HEK293 (cell line): ENCODE data around the gene GIPC2.
A peak's percentile ranks its signal among the peaks of the same experiment; 100 is the strongest.

ENCODE experiments used
- CTCF ChIA-PET: fragments of 350-600 bp; formaldehyde crosslinking; extraction: SDS; loops from one replicate; lab custom pipeline; 2021; ENCODE audit warnings: antibody characterized with exemption; lab: Yijun Ruan, JAX
- POLR2A ChIA-PET: fragments of 300-600 bp; formaldehyde crosslinking; extraction: SDS; loops from one replicate; lab custom pipeline; 2020; ENCODE audit warnings: antibody characterized with exemption, inconsistent platforms; lab: Yijun Ruan, JAX
- H3K27ac ChIP-seq: fragments of 200-500 bp; sonication (Bioruptor generic); 2 replicates; pipeline ENCODE4 v1.5.1; 2014; ENCODE audit warnings: low read depth, low read length, control low read depth, inconsistent platforms; ENCODE audit errors: extremely low read depth
- H3K36me3 ChIP-seq, 2 experiments: fragments of 200-500 bp in 1 of 2; sonication (Bioruptor generic) in 1 of 2; 1 replicate in 1 of 2; 2 replicates in 1 of 2; pipeline ENCODE4 v1.5.1; 2014 to 2017; ENCODE audit warnings: inconsistent platforms in 2 of 2, low read length in 2 of 2; ENCODE audit not compliant: control insufficient read depth in 2 of 2, insufficient read depth in 1 of 2
- H3K4me1 ChIP-seq: fragments of 200-500 bp; sonication (Bioruptor generic); 2 replicates; pipeline ENCODE4 v1.5.1; 2014; ENCODE audit warnings: mild to moderate bottlenecking, low read length, inconsistent platforms; ENCODE audit not compliant: control insufficient read depth, insufficient read depth
- H3K4me3 ChIP-seq: 2 replicates; pipeline ENCODE4 v1.5.1; 2011; ENCODE audit warnings: low read depth, mild to moderate bottlenecking, control low read depth, low read length, moderate library complexity
- H3K9me3 ChIP-seq: fragments of 200-500 bp; sonication (Bioruptor generic); 2 replicates; pipeline ENCODE4 v1.5.1; 2014; ENCODE audit warnings: low read depth, low read length, inconsistent platforms; ENCODE audit not compliant: control insufficient read depth, insufficient read depth
- GLI4 ChIP-seq: fragments of 450-650 bp; formaldehyde crosslinking; IDR thresholded peaks from 2 replicates; pipeline ENCODE4 v1.5.1; 2016; ENCODE audit warnings: missing biosample characterization, missing genetic modification characterization
- ZBTB1 ChIP-seq: fragments of 450-650 bp; formaldehyde crosslinking; IDR thresholded peaks from 2 replicates; pipeline ENCODE4 v1.5.1; 2016; ENCODE audit warnings: missing biosample characterization, missing genetic modification characterization
- ZIC2 ChIP-seq: fragments of 450-650 bp; formaldehyde crosslinking; IDR thresholded peaks from 2 replicates; pipeline ENCODE4 v1.5.1; 2016; ENCODE audit warnings: missing biosample characterization, missing genetic modification characterization
- ZNF10 ChIP-seq: fragments of 450-650 bp; formaldehyde crosslinking; IDR thresholded peaks from 2 replicates; pipeline ENCODE4 v1.5.1; 2017; ENCODE audit warnings: missing biosample characterization, missing genetic modification characterization
- ZNF114 ChIP-seq: fragments of 450-650 bp; formaldehyde crosslinking; IDR thresholded peaks from 2 replicates; pipeline ENCODE4 v1.5.0; 2017; ENCODE audit warnings: missing biosample characterization, missing genetic modification characterization
- ZNF214 ChIP-seq: fragments of 450-650 bp; formaldehyde crosslinking; IDR thresholded peaks from 2 replicates; pipeline ENCODE4 v1.5.1; 2017; ENCODE audit warnings: missing biosample characterization, mild to moderate bottlenecking, missing genetic modification characterization, borderline replicate concordance
- ZNF292 ChIP-seq: fragments of 450-650 bp; formaldehyde crosslinking; IDR thresholded peaks from 2 replicates; pipeline ENCODE4 v1.5.1; 2016; ENCODE audit warnings: low read depth, missing biosample characterization, missing genetic modification characterization, borderline replicate concordance
- ZNF354C ChIP-seq: fragments of 450-650 bp; formaldehyde crosslinking; IDR thresholded peaks from 2 replicates; pipeline ENCODE4 v1.5.1; 2016; ENCODE audit warnings: missing biosample characterization, missing genetic modification characterization, low read depth, borderline replicate concordance
- ZNF501 ChIP-seq: fragments of 450-650 bp; formaldehyde crosslinking; IDR thresholded peaks from 2 replicates; pipeline ENCODE4 v1.5.1; 2016; ENCODE audit warnings: missing biosample characterization, missing genetic modification characterization
- ZNF555 ChIP-seq: fragments of 450-650 bp; formaldehyde crosslinking; conservative IDR thresholded peaks from 2 replicates; pipeline ENCODE4 v1.5.1; 2017; ENCODE audit warnings: missing biosample characterization, mild to moderate bottlenecking, missing genetic modification characterization, inconsistent platforms
- ZSCAN16 ChIP-seq: fragments of 450-650 bp; formaldehyde crosslinking; IDR thresholded peaks from 2 replicates; pipeline ENCODE4 v1.5.1; 2016; ENCODE audit warnings: missing biosample characterization, missing genetic modification characterization
- ZXDB ChIP-seq: fragments of 450-650 bp; formaldehyde crosslinking; IDR thresholded peaks from 2 replicates; pipeline ENCODE4 v1.5.1; 2016; ENCODE audit warnings: missing biosample characterization, missing genetic modification characterization
- TF ChIP-seq, protein P1 (sequence below): fragments of 450-650 bp; formaldehyde crosslinking; IDR thresholded peaks from 2 replicates; pipeline ENCODE4 v1.5.1; 2016; ENCODE audit warnings: missing biosample characterization, missing genetic modification characterization
- TF ChIP-seq, protein P2 (sequence below): fragments of 450-650 bp; formaldehyde crosslinking; IDR thresholded peaks from 2 replicates; pipeline ENCODE4 v1.5.1; 2016; ENCODE audit warnings: missing biosample characterization, missing genetic modification characterization
- TF ChIP-seq, protein P3 (sequence below): fragments of 450-650 bp; formaldehyde crosslinking; IDR thresholded peaks from 2 replicates; pipeline ENCODE4 v1.5.1; 2016; ENCODE audit warnings: missing biosample characterization, missing genetic modification characterization
- TF ChIP-seq, protein P4 (sequence below): fragments of 450-650 bp; formaldehyde crosslinking; IDR thresholded peaks from 2 replicates; pipeline ENCODE4 v1.5.1; 2017; ENCODE audit warnings: missing biosample characterization, missing genetic modification characterization
- TF ChIP-seq, protein P5 (sequence below): fragments of 450-650 bp; formaldehyde crosslinking; IDR thresholded peaks from 2 replicates; pipeline ENCODE4 v1.5.1; 2016; ENCODE audit warnings: missing biosample characterization, missing genetic modification characterization
- TF ChIP-seq, protein P6 (sequence below): fragments of 450-650 bp; formaldehyde crosslinking; IDR thresholded peaks from 2 replicates; pipeline ENCODE4 v1.5.1; 2016; ENCODE audit warnings: missing biosample characterization, missing genetic modification characterization
- TF ChIP-seq, protein P7 (sequence below): fragments of 450-650 bp; formaldehyde crosslinking; IDR thresholded peaks from 2 replicates; pipeline ENCODE4 v1.5.1; 2017; ENCODE audit warnings: missing biosample characterization, missing genetic modification characterization

GIPC2 gene

DNA sequence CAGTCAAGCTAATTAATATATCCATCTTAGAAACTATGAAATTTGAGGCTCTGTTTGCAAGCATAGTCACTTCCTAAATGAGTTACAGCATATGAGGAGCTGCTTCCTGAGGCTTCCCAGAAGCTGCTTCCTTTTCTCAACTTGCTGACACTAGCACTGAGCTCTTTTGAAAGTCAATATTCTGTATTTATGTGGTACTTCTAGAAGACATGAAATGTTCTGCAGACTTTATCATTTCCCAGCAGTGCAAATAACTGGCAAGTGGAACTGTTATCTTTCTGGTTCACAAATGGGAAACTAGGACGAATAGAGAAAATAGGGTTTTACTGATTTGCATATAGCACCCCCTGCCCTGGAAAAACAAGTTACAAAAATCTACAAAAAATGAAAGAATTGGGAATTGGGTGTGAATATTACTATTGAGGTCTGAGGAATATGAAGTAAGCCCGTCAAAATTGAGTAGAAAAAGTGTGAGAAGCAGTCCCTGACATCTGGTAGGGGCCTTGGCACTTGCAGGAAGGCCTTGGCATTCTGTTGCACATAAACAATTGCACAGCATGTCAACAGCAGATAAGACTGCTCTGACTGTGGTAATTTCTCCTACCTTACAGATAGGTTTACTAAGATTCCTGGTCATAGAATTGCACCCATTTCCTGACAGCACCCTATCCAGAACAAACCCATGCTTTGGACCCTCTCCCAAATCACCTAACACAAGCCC, 7.1 kb downstream of the GIPC2 start (continued):
- TF ChIP-seq ZNF354C (tag by site-specific recombination) (no peak), ZXDB (no peak), ZNF292 (no peak), GLI4 (tag by site-specific recombination) (no peak)
- TF ChIP-seq, protein P1, sequence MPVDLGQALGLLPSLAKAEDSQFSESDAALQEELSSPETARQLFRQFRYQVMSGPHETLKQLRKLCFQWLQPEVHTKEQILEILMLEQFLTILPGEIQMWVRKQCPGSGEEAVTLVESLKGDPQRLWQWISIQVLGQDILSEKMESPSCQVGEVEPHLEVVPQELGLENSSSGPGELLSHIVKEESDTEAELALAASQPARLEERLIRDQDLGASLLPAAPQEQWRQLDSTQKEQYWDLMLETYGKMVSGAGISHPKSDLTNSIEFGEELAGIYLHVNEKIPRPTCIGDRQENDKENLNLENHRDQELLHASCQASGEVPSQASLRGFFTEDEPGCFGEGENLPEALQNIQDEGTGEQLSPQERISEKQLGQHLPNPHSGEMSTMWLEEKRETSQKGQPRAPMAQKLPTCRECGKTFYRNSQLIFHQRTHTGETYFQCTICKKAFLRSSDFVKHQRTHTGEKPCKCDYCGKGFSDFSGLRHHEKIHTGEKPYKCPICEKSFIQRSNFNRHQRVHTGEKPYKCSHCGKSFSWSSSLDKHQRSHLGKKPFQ (tag by site-specific recombination), result no peak
- TF ChIP-seq, all 188 proteins: peak for 0

DNA sequence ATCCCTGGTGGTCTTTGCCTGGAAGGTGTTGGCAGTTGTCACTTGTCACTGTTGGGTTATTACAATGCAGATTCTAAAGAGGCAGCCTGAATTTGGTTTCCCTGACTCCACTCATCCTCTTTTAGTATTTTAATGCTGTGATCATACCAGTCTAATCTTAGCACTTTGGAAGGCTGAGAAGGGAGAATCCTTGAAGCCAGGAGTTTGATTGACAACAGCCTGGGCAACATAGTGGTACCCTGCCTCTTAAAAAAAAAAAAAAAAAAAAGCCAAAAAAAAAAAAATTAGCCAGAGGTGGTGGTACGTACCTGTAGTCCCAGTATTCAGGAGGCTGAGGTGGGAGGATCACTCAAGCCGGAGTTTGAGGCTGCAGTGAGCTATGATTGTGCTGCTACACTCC, 7.7 kb downstream of the GIPC2 start:
- ChIA-PET POLR2A (no interaction called here), CTCF (no interaction called here)

DNA sequence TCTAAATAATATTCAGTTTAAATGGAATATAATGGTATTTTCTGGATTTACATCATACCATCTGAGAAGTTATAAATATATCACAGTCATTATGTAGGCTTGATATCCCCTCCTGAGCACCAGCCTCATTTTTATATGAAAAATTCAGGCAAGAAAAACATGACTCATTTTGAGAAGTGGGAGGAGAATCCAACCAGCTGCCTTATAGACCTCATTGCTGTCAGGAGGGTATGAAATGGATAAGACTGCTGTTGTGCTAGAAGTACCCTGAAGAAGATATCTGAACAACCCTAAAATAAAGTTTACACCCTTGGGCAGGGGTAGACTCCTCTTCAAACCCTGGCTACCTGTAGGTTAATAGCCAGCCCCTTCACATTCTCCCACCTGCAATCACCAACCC, 8.8 kb downstream of the GIPC2 start:
- H3K36me3 ChIP-seq, result no peaks in the 10 kb centered on the region
- TF ChIP-seq ZBTB1 (tag by site-specific recombination), result no peak
- TF ChIP-seq ZNF114 (tag by site-specific recombination), result no peak
- TF ChIP-seq ZIC2 (tag by site-specific recombination), result no peak
- TF ChIP-seq ZNF555 (tag by site-specific recombination), result no peak
- TF ChIP-seq ZNF214 (tag by site-specific recombination), result no peak
- no peak for TF ChIP-seq ZSCAN16 (tag by site-specific recombination)
- TF ChIP-seq, protein P2, sequence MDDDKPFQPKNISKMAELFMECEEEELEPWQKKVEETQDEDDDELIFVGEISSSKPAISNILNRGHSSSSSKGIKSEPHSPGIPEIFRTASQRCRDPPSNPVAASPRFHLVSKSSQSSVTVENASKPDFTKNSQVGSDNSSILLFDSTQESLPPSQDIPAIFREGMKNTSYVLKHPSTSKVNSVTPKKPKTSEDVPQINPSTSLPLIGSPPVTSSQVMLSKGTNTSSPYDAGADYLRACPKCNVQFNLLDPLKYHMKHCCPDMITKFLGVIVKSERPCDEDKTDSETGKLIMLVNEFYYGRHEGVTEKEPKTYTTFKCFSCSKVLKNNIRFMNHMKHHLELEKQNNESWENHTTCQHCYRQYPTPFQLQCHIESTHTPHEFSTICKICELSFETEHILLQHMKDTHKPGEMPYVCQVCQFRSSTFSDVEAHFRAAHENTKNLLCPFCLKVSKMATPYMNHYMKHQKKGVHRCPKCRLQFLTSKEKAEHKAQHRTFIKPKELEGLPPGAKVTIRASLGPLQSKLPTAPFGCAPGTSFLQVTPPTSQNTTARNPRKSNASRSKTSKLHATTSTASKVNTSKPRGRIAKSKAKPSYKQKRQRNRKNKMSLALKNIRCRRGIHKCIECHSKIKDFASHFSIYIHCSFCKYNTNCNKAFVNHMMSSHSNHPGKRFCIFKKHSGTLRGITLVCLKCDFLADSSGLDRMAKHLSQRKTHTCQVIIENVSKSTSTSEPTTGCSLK (tag by site-specific recombination), result no peak
- TF ChIP-seq, protein P3, sequence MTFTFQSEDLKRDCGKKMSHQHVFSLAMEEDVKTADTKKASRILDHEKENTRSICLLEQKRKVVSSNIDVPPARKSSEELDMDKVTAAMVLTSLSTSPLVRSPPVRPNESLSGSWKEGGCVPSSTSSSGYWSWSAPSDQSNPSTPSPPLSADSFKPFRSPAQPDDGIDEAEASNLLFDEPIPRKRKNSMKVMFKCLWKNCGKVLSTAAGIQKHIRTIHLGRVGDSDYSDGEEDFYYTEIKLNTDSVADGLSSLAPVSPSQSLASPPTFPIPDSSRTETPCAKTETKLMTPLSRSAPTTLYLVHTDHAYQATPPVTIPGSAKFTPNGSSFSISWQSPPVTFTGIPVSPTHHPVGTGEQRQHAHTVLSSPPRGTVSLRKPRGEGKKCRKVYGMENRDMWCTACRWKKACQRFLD, result no peak
- TF ChIP-seq, protein P4, sequence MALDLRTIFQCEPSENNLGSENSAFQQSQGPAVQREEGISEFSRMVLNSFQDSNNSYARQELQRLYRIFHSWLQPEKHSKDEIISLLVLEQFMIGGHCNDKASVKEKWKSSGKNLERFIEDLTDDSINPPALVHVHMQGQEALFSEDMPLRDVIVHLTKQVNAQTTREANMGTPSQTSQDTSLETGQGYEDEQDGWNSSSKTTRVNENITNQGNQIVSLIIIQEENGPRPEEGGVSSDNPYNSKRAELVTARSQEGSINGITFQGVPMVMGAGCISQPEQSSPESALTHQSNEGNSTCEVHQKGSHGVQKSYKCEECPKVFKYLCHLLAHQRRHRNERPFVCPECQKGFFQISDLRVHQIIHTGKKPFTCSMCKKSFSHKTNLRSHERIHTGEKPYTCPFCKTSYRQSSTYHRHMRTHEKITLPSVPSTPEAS, result no peak
- TF ChIP-seq, protein P5, sequence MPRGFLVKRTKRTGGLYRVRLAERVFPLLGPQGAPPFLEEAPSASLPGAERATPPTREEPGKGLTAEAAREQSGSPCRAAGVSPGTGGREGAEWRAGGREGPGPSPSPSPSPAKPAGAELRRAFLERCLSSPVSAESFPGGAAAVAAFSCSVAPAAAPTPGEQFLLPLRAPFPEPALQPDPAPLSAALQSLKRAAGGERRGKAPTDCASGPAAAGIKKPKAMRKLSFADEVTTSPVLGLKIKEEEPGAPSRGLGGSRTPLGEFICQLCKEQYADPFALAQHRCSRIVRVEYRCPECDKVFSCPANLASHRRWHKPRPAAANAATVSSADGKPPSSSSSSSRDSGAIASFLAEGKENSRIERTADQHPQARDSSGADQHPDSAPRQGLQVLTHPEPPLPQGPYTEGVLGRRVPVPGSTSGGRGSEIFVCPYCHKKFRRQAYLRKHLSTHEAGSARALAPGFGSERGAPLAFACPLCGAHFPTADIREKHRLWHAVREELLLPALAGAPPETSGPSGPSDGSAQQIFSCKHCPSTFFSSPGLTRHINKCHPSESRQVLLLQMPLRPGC, result no peak
- TF ChIP-seq ZNF10 (tag by site-specific recombination), result no peak
- TF ChIP-seq ZNF501, result no peak
- TF ChIP-seq, all 188 proteins: peak for 0
- CTCF ChIA-PET, result interaction anchor here (0.5 to 0.6 kb wide), 2 partner anchors 105 to 521 kb away, joined by 3 to 5 read pairs; no protein-coding TSS in a partner anchor
- Histone ChIP-seq H3K4me1 (no peaks in the 10 kb centered on the region), H3K4me3 (no peak overlapping the region), H3K9me3 (no peaks in the 10 kb centered on the region), H3K27ac (no peak overlapping the region)
- POLR2A ChIA-PET, result interaction anchor here (0.5 kb wide), 1 partner anchor 35 kb away, joined by 3 read pairs; no protein-coding TSS in a partner anchor

More for the DNA sequence above, 7.7 kb downstream of the GIPC2 start:
- H3K4me1 ChIP-seq, result no peaks in the 10 kb centered on the region
- H3K9me3 ChIP-seq, result no peaks in the 10 kb centered on the region
- H3K36me3 ChIP-seq, result no peaks in the 10 kb centered on the region
- H3K4me3 ChIP-seq, result no peak overlapping the region
- TF ChIP-seq, protein P6, sequence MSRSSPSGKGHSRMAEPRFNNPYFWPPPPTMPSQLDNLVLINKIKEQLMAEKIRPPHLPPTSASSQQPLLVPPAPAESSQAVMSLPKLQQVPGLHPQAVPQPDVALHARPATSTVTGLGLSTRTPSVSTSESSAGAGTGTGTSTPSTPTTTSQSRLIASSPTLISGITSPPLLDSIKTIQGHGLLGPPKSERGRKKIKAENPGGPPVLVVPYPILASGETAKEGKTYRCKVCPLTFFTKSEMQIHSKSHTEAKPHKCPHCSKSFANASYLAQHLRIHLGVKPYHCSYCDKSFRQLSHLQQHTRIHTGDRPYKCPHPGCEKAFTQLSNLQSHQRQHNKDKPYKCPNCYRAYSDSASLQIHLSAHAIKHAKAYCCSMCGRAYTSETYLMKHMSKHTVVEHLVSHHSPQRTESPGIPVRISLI (tag by site-specific recombination), result peak; percentile 60; the same call in 1 of the 2 replicates
- TF ChIP-seq ZNF292, result no peak
- TF ChIP-seq, protein P7, sequence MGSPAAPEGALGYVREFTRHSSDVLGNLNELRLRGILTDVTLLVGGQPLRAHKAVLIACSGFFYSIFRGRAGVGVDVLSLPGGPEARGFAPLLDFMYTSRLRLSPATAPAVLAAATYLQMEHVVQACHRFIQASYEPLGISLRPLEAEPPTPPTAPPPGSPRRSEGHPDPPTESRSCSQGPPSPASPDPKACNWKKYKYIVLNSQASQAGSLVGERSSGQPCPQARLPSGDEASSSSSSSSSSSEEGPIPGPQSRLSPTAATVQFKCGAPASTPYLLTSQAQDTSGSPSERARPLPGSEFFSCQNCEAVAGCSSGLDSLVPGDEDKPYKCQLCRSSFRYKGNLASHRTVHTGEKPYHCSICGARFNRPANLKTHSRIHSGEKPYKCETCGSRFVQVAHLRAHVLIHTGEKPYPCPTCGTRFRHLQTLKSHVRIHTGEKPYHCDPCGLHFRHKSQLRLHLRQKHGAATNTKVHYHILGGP (tag by site-specific recombination), result no peak
- H3K27ac ChIP-seq, result no peak overlapping the region
